Common myeloid progenitor, CD34-positive (primary cell): Measurements from ENCODE around the gene CERCAM.
"Not testable (repeated sequence)": the region's sequence is repeated elsewhere in the genome, so short reads cannot be mapped to it uniquely, and the experiment has no call there.

Experiments
- CTCF ChIA-PET: fragments of 350-600 bp; sonication (Branson Sonifier 250); formaldehyde crosslinking; loops from one replicate; lab custom pipeline; 2021; ENCODE audit warnings: antibody characterized with exemption; lab: Charles Lee
- POLR2A ChIA-PET: fragments of 350-600 bp; sonication (Branson Sonifier 250); formaldehyde crosslinking; loops from one replicate; lab custom pipeline; 2021; ENCODE audit warnings: antibody characterized with exemption; lab: Charles Lee
- DNase-seq, 3 donors: peaks; one replicate each; pipeline versions ENCODE4 v3.0.0 to v3.0.0-alpha.2; 2013
- H3K27ac ChIP-seq, 2 experiments: 1 replicate in 1 of 2; 2 replicates in 1 of 2; pipeline ENCODE4 v1.7.0; 2013; ENCODE audit warnings: inconsistent platforms in 2 of 2, low read length in 2 of 2, mild to moderate bottlenecking in 2 of 2, low read depth in 1 of 2, moderate library complexity in 1 of 2; ENCODE audit not compliant: severe bottlenecking in 2 of 2, insufficient read depth in 1 of 2, poor library complexity in 1 of 2
- H3K27me3 ChIP-seq, 5 experiments: replicated peaks in 2 of 5; 1 replicate in 3 of 5; 2 replicates in 2 of 5; pipeline versions ENCODE4 v1.6.1 to v1.7.0; 2013; ENCODE audit warnings: low read length in 4 of 5, mild to moderate bottlenecking in 2 of 5, moderate library complexity in 2 of 5, inconsistent platforms in 1 of 5; ENCODE audit not compliant: insufficient read depth in 5 of 5, control insufficient read depth in 4 of 5
- H3K36me3 ChIP-seq, 4 experiments: 1 replicate in 2 of 4; 2 replicates in 2 of 4; pipeline versions ENCODE4 v1.6.1 to v1.7.0; 2013; ENCODE audit warnings: low read length in 3 of 4, control low read depth in 1 of 4, mild to moderate bottlenecking in 1 of 4; ENCODE audit not compliant: control insufficient read depth in 4 of 4, insufficient read depth in 4 of 4
- H3K4me1 ChIP-seq, 4 experiments: 1 replicate in 3 of 4; 2 replicates in 1 of 4; pipeline versions ENCODE4 v1.6.1 to v1.7.1; 2013; ENCODE audit warnings: low read length in 3 of 4, mild to moderate bottlenecking in 3 of 4, control low read depth in 1 of 4, inconsistent platforms in 1 of 4, moderate library complexity in 1 of 4; ENCODE audit not compliant: control insufficient read depth in 4 of 4, insufficient read depth in 4 of 4; ENCODE audit errors: control extremely low read depth in 1 of 4
- H3K4me3 ChIP-seq, 7 experiments: 1 replicate in 4 of 7; 2 replicates in 3 of 7; pipeline versions ENCODE4 v1.5.1 to v1.7.0; 2013; ENCODE audit warnings: mild to moderate bottlenecking in 7 of 7, low read length in 6 of 7, moderate library complexity in 6 of 7, inconsistent platforms in 2 of 7, low read depth in 2 of 7, control low read depth in 1 of 7; ENCODE audit not compliant: insufficient read depth in 4 of 7, control insufficient read depth in 1 of 7; ENCODE audit errors: extremely low read depth in 1 of 7
- H3K9me3 ChIP-seq, 5 experiments: 1 replicate in 4 of 5; 2 replicates in 1 of 5; pipeline versions ENCODE4 v1.6.1 to v1.7.1; 2013; ENCODE audit warnings: low read length in 4 of 5, mild to moderate bottlenecking in 2 of 5, inconsistent platforms in 1 of 5, low read depth in 1 of 5, moderate library complexity in 1 of 5; ENCODE audit not compliant: control insufficient read depth in 4 of 5, insufficient read depth in 2 of 5; ENCODE audit errors: control extremely low read depth in 1 of 5
- WGBS: methylation state at CpG from one replicate; pipeline ENCODE4 v1.1.5; 2013; ENCODE audit not compliant: insufficient coverage; 5-methylcytosine and 5-hydroxymethylcytosine counted together

CERCAM gene

DNA sequence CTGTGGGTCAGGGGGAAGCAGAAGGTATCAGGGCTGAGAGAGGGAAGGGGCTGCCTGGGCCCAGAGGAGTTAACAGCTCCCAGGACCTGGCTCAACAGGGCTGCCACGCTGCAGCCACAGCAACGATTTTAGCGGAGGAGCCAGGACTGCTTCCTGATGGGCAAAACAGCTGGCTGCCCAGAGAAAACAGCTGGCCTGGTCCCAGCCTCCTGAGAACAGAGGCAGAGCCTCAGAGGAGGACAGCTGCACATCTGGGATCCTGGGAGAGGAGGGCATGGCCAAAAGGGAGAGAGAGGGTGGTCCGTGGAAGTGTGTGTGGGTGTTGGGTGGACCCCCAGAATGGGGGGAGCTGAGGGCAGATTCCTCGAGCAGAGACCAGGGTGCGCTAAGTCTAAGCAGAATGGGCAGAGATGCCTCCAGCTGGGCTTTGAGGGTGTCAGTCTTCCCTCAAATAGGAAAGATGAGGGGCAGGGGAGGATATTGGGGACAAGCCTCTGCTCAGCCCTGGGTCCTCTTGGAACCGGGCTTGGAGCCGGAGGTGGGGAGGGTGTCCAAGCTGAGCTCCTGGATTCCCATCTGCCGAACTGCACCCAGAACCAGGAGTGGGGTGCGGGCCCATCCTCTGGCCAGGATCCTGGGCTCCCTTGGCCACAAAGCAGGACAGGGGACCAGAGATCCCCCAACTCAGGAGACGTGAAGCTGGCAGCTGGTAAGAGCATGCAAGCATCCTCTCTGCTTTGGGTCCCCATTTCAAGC, 9.1 kb upstream of the CERCAM start:
- POLR2A ChIA-PET, result interaction anchor here (0.6 kb wide), 1 partner anchor 39 kb away, joined by 4 read pairs; no protein-coding TSS in a partner anchor
- 95% methylated on average over 8 of the region's 11 CpGs for WGBS
- no peaks in the 10 kb centered on the region for H3K36me3 ChIP-seq
- peaks cover 7 to 66% (median 18%) of the 10 kb centered on the region in 5 experiments for H3K27me3 ChIP-seq
- H3K27ac ChIP-seq, result no peak overlapping the region
- no peak for DNase-seq
- no peak overlapping the region for H3K4me3 ChIP-seq
- H3K9me3 ChIP-seq, result no peaks in the 10 kb centered on the region
- peaks cover 0 to 7% (median under 1%) of the 10 kb centered on the region in 4 experiments for H3K4me1 ChIP-seq
- CTCF ChIA-PET, result interaction anchor here (0.6 to 6.7 kb wide), 19 partner anchors 8 to 380 kb away, joined by 3 to 80 read pairs (median 5); partner anchors contain the start of genes CERCAM and URM1

DNA sequence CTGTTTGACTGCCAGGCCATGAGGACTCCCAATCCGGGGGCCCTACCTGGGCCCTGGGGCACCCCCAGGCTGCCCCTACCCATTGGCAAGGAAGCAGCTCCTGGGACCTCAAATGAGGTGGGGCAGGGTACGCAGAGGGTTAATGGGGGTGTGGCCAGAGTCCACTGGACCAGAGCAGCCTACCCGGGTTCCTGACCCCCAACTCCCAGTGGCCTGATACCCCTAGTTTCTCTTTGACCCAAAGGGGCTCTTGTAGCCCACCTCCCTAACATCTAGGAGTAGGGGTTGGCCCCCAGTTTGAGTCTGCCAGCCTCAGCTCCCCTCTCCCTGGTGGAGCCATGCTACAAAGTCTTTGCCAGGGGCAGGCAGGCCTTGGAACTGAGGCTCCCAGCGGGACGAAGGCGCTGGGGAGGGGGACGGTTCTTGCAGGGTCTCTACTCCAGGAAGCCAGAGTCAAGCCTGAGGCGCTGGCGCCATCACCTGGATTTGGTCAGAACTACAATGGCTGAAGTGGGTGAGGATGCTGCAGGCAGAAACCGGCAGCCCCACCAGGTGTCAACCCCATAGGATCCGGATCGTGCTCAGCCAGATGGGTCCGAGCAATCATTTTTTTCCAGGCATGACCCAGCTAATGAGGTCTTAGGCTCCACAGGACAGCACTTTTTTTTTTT, 8.4 kb upstream of the CERCAM start:
- H3K9me3 ChIP-seq, result no peaks in the 10 kb centered on the region
- peak; percentile 60 to 77 (median 74) for DNase-seq
- no peaks in the 10 kb centered on the region for H3K36me3 ChIP-seq
- CTCF ChIA-PET, result interaction anchor here (0.6 to 6.7 kb wide), 17 partner anchors 7 to 381 kb away, joined by 3 to 80 read pairs (median 4); partner anchors contain the start of genes CERCAM and URM1
- H3K27me3 ChIP-seq, result peaks cover 7 to 65% (median 18%) of the 10 kb centered on the region in 5 experiments
- H3K4me3 ChIP-seq, result no peak overlapping the region
- POLR2A ChIA-PET, result no interaction called here
- peaks cover 0 to 8% (median 0%) of the 10 kb centered on the region in 4 experiments for H3K4me1 ChIP-seq
- no peak overlapping the region for H3K27ac ChIP-seq
- 8% methylated on average over 12 of the region's 13 CpGs for WGBS

DNA sequence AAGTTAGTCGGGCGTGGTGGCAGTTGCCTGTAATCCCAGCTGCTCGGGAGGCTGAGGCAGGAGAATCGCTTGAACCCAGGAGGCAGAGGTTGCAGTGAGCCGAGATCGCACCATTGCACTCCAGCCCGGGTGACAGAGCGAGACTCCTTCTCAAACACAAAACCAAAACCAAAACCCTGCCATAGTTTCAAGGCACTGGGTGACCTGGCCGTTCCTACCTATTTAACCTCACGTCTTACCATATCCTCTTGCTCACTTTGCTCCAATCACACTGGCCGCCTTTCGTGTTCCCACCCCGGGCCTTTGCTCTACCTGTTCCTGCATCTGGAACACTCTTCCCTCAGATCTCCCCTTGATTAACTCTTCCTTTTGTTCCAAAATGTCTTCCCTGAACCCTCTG, 6.9 kb upstream of the CERCAM start:
- POLR2A ChIA-PET, result interaction anchor here (1.0 kb wide), 1 partner anchor 52 kb away, joined by 3 read pairs; no protein-coding TSS in a partner anchor
- CTCF ChIA-PET, result interaction anchor here (1.4 to 6.7 kb wide), 2 partner anchors 29 to 52 kb away, joined by 3 to 80 read pairs; no protein-coding TSS in a partner anchor

DNA sequence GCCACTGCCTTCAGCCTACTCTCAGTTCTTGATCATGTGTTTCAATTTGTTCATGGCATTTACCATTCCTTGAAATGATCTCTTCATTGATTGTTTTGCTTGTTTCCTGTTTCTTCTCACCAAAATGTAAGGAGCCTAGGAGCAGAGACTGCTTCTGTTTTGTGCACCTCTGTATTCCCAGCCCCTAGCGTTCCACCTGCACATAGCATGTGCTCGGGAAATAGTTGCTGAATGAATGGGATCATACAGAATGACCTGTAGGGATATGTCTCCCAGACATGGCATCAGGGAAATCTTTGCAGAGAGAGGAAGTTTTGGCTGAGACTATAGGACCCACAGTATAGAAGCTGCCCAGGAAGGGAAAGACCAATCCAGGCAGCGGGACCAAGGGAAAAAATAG, 6.2 kb upstream of the CERCAM start:
- H3K27me3 ChIP-seq, result peaks cover 5 to 60% (median 14%) of the 10 kb centered on the region in 5 experiments
- H3K27ac ChIP-seq, result no peak overlapping the region
- POLR2A ChIA-PET, result interaction anchor here (1.0 kb wide), 1 partner anchor 53 kb away, joined by 3 read pairs; no protein-coding TSS in a partner anchor
- no peaks in the 10 kb centered on the region for H3K9me3 ChIP-seq
- CTCF ChIA-PET, result interaction anchor here (6.7 kb wide), 1 partner anchor 52 kb away, joined by 80 read pairs; no protein-coding TSS in a partner anchor
- H3K36me3 ChIP-seq, result no peaks in the 10 kb centered on the region
- WGBS, result 55% methylated on average over 1 of the region's 3 CpGs
- peaks cover 0 to 14% (median 2%) of the 10 kb centered on the region in 4 experiments for H3K4me1 ChIP-seq
- no peak overlapping the region for H3K4me3 ChIP-seq
- DNase-seq, result no peak

More for the DNA sequence above, 6.9 kb upstream of the CERCAM start:
- not testable (repeated sequence) for DNase-seq, H3K27ac ChIP-seq, H3K4me1 ChIP-seq, H3K4me3 ChIP-seq, H3K36me3 ChIP-seq, H3K9me3 ChIP-seq
- peaks cover 5 to 60% (median 13%) of the 10 kb centered on the region in 5 experiments for H3K27me3 ChIP-seq
- WGBS, result 93% methylated on average over 7 of the region's 13 CpGs

DNA sequence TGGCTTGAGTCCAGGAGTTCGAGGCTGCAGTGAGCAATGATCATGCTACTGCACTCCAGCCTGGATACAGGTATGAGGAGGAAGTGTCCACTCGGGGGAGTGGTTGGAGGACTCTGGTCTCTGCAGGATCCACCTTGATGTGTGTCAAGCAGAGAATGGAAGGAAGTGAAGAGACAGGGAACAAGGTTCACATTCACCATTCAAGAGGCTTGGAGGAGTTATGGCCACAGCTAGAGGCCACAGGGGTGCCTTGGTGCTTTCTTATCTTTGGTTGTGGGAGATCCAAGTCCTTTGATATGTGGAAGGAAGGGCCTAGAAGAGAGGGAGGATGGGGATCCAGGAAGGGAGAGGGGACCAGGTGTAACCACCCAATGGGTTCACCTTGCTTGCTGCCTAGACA, 5.4 kb upstream of the CERCAM start:
- no peak for DNase-seq
- ChIA-PET CTCF (interaction anchor here (6.7 kb wide), 1 partner anchor 53 kb away, joined by 80 read pairs; no protein-coding TSS in a partner anchor), POLR2A (no interaction called here)
- peaks cover 0 to 21% (median 8%) of the 10 kb centered on the region in 4 experiments for H3K4me1 ChIP-seq
- no peaks in the 10 kb centered on the region for H3K9me3 ChIP-seq
- WGBS, result 91% methylated on average over 2 of the region's 2 CpGs
- no peaks in the 10 kb centered on the region for H3K36me3 ChIP-seq
- H3K4me3 ChIP-seq, result no peak overlapping the region
- H3K27ac ChIP-seq, result no peak overlapping the region
- H3K27me3 ChIP-seq, result peaks cover 0 to 59% (median 10%) of the 10 kb centered on the region in 5 experiments

DNA sequence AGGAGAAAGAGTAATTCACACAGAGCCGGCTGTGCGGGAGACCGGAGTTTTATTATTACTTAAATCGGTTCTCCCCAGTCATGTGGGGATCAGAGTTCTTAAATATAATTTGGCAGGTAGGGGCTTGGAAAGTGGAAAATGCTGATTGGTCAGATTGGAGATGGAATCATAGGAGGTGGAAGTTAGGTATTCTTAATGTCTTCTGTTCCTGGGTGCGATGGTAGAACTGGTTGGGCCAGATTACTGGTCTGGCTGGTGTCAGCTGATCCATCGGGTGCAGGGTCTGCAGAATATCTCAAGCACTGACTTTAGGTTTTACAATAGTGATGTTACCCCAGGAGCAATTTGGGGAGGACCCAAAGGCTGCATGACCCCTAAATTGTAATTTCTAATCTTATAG, 4.6 kb upstream of the CERCAM start:
- H3K27ac ChIP-seq, result no peak overlapping the region

More for the DNA sequence above, 4.6 kb upstream of the CERCAM start:
- Histone ChIP-seq H3K4me1 (peaks cover 0 to 22% (median 12%) of the 10 kb centered on the region in 4 experiments), H3K4me3 (no peak overlapping the region), H3K9me3 (no peaks in the 10 kb centered on the region), H3K36me3 (no peaks in the 10 kb centered on the region), H3K27me3 (peaks cover 0 to 57% (median 10%) of the 10 kb centered on the region in 5 experiments)
- ChIA-PET POLR2A (no interaction called here), CTCF (interaction anchor here (1.5 kb wide), 1 partner anchor 54 kb away, joined by 9 read pairs; no protein-coding TSS in a partner anchor)
- 20% methylated on average over 1 of the region's 6 CpGs for WGBS
- DNase-seq, result no peak
